HG03060 (cell line): ENCODE measurements around the gene UFSP2.

Experiments
- ATAC-seq: cut with Tn5 transposase; IDR thresholded peaks from one replicate; pipeline ENCODE4 v1.9.1; 2021; ENCODE audit warnings: low read depth, moderate number of reproducible peaks; ENCODE audit not compliant: unreplicated experiment

Gene UFSP2

DNA sequence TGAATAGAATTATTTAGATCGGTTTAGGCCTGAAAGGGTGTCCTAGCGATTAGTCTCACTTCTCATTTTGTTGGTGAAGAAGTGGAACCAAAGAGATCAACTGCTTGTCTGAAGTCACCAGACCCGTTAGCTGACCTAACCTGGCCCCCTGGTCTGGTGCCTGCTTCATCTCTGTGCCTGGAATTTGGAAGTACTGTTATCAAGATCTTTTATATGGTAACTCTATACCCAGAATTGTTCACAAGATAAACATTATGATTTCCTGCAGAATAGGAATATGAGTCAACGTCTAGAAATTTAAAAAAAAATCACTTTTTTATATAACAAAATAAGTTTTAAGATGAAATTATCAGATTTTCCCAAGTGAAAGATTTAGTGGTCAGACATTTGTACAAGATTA is 67.2 kb downstream of the UFSP2 start:
- no peak for ATAC-seq

- ATAC-seq: no peak
Measured at GRCh38 chr4:185357733-185358440, 67.9 kb downstream of the UFSP2 start.

GRCh38 chr4:185357211-185357610 is 68.6 kb downstream of the UFSP2 start:
- no peak for ATAC-seq

- ATAC-seq: no peak
Measured at GRCh38 chr4:185352741-185353140, 73.0 kb downstream of the UFSP2 start.

GRCh38 chr4:185352202-185352601 is 73.6 kb downstream of the UFSP2 start:
- no peak for ATAC-seq

GRCh38 chr4:185351691-185352090 is 74.1 kb downstream of the UFSP2 start:
- ATAC-seq: no peak
